ENCODE measurements around the gene CLIP1.
A peak's percentile ranks its signal among the peaks of the same experiment; 100 is the strongest.

The CLIP1 gene

GRCh38 chr12:122245553-122245952 lies 176.9 kb downstream of the CLIP1 start:
- DNase-seq (ENCODE audit: low spot score) = no peak

GRCh38 chr12:122244565-122245371 lies 177.7 kb downstream of the CLIP1 start:
- DNase-seq (ENCODE audit: low spot score) = no peak

GRCh38 chr12:122243965-122244364 lies 178.5 kb downstream of the CLIP1 start:
- DNase-seq (ENCODE audit: low spot score) = no peak

GRCh38 chr12:122238861-122239260 lies 183.6 kb downstream of the CLIP1 start:
- DNase-seq (ENCODE audit: low spot score) = no peak

GRCh38 chr12:122235741-122236140 lies 186.7 kb downstream of the CLIP1 start:
- no peak for DNase-seq (ENCODE audit: low spot score)

- no peak for DNase-seq (ENCODE audit: low spot score)
These were observed 189.8 kb downstream of the CLIP1 start for GRCh38 chr12:122232691-122233090.

- DNase-seq (ENCODE audit: low spot score) = no peak
These were observed 191.7 kb downstream of the CLIP1 start for GRCh38 chr12:122230798-122231197.

GRCh38 chr12:122228092-122228491 lies 194.4 kb downstream of the CLIP1 start:
- DNase-seq (ENCODE audit: low spot score) = no peak

GRCh38 chr12:122227341-122227740 lies 195.1 kb downstream of the CLIP1 start:
- no peak for DNase-seq (ENCODE audit: low spot score)

GRCh38 chr12:122226366-122227125 lies 195.9 kb downstream of the CLIP1 start:
- peak; percentile 65 for DNase-seq (ENCODE audit: low spot score)

GRCh38 chr12:122225683-122226365 lies 196.6 kb downstream of the CLIP1 start, which contains the start of gene DIABLO:
TSS of gene DIABLO (minus strand) at chr12:122226052. CDS start at chr12:122226014, 38 bp downstream.
- DNase-seq (ENCODE audit: low spot score) = peak; percentile 99

All from D341Med (cell line).